HG03108 (cell line): ENCODE measurements around the gene POLE.

Experiments used
- ATAC-seq: cut with Tn5 transposase; IDR thresholded peaks from one replicate; pipeline ENCODE4 v1.9.1; 2021; ENCODE audit warnings: moderate library complexity; ENCODE audit not compliant: unreplicated experiment

The POLE gene

DNA sequence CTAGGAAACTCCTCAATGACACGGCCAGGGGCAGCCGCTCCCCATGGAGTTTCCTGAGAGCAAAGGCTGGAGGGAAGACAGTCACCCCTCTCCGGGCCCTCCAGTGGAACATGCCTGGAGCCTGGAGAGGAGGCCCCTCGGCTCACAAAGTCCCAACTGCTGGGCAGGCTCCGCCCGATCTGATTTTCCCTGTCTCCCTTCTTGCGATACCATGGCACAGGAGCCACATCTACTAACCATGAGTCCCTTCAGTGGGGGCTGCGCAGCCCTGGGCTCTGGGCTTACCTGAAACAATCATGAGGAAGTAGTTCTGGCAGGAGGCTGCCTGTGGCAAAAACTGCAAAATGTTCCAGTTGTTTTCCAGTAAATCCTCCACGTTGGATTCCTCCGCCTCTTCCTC, 53.2 kb downstream of the POLE start:
- no peak for ATAC-seq

DNA sequence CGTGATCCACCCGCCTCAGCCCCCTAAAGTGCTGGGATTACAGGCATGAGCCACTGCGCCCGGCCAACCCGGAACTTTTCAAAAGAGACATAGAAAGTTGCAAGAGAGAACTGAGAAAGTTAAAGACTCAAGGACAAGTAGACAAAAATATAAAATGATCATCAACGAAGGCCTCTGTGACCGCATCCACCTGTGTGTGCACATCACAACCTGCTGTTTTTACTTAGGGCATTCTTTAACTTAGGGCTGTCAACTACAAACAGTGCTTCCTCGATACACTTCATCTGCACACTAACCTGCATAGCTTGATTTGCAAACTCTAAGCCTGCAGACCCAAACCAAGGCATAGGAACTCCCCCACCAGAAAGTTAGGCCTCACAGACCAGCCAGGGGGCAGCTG, 53.7 kb downstream of the POLE start:
- no peak for ATAC-seq

DNA sequence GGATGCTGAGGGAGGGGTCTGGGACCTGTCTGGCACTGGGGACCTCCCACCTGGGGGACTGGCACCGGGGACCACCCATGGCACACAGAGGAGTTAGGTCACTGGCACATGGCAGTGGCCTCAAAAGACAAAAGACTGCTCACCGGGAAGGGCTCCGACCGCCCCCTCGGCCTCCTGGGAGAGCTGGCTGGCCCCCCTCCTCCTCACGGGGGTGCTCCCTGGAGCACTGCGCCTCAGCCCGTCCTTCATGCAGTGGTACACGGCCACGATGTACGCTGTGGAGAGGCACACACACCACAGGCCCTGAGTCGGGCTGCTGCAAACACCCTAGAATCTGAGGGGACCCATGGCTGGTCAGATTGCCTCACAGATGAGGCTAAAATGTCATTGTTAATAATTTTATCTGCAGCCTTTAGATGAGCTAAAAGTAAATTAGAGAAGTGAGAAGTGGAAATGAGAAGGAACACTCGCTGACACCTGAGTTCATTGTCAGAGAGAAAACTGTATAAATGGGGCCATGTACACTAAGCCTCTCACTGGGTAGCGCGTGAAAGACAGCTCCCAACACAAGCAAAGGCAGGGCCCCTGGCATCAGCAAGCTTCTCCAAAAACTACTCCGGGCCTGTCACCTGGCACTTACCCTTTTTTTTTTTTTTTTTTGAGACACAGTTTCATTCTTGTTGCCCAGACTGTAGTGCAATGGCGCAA, 54.5 kb downstream of the POLE start:
- no peak for ATAC-seq

DNA sequence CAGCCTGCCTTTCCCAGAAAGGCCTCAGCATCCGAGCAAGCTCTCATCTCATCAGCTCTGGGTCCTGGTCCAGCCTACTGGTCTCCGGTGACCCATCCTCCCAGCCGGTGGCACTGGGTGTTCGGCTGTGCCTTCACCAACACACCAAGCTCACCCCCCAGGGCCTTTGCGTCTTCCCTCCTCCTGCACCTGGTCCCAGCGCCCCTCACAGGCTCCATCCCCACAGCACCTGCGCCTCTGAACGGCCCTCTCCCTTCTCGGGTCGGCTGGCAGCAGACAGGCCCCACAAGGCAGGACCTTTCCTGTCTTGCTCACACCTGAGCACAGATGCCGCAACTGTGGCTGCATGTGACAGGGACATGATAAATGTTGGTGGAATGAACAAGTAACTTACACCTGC, 55.5 kb downstream of the POLE start:
- no peak for ATAC-seq

DNA sequence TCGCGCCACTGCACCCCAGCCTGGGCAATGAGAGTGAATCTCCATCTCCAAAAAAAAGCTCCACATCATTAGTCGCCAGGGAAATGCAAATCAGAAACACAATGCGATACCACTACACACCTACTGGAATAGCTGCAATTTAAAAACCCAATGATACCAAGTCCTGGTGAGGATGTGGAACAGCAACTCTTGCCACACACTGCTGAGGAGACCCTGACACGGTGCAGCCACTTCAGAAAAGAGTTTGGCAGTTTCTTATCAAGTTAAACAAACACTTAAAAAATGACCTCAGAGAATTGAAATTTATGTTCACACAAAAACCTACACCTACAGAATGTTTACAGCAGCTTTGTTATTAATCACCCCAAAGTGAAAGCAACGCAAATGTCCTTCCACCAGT, 56.5 kb downstream of the POLE start:
- ATAC-seq: no peak

DNA sequence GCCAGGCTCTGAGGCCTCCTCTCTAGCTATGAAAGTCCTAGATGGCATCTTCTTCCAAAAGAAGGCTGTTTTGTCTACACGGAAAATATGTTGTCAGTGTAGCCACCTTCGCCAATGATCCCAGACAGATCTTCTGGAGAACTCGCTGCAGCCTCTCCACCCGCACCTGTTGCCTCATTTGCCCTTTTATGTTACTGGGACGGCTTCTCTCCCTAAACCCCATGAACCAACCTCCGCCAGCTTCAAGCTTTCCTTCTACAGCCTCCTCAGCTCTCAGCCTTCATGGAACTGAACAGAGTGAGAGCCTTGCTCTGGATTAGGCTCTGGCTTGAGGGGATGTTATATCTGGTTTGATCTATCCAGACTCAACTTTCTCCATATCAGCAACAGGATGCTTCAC, 57.8 kb downstream of the POLE start:
- no peak for ATAC-seq

DNA sequence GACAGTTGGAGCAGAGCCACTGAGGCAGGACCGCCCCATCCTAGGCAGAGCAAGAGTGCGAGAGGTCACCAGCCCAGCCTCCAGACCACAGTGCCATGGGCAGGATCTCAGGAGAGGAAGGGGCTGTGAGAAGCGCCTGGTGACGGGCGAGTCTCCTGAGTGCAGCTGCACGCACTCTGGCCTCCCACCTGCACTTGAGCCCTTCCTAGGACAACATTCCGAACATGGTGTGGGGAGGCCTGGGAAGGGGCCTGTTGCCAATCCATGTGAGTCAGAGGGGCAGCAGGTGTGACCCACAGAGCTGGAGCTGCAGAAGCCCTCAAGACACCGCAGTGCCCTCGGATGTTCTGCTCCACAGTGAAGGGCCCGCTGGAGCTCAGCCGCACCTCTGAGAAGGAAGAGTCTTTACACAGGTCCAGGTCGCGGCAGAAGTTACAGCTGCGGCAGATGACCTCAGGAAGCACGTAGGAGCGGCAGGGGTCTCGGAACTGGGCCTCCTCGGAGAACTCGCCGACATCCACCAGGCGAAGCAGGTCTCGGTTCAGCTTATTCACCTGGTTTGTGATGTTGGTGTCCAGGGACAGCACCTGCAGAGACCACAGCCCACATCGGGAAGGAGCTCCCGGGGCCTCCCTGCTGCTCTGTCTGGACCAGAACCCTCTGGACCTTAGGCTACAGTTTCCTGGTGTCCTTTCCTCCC, 61.3 kb downstream of the POLE start:
- ATAC-seq: no peak

DNA sequence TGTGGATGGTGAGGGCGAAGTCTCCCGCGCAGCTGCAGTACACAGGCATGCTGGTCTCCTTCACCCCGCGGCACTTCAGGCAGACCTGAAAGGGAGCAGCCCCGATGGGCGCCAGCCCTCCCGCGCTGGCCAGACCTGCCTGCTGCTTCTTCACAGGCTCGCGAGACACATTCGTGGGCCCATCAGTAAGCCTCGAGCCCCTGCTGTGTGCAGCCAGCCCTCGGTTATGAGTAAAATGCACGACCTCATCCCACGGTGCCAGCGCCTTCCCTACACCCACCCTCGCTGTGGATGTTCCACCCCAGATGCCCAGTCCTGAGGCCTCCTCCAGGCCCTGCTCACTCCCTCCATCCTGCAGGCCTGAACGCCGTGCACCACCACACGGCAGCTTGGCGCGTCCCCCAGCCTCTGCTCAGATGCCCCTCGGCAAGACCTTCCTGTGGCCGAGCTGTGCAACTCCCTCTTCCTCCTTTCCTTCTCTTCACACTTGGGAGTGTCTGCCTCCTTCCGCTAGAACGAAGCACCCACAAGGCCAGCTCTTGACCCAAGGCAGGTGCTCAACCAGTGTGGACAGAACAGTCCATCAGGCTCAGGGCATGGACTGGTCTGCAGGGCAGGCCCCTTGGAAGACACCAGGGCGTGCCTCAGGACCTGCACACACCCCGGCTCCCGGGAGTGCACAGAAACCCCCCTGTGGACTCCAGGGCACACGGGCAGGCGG, 62.1 kb downstream of the POLE start:
- no peak for ATAC-seq

DNA sequence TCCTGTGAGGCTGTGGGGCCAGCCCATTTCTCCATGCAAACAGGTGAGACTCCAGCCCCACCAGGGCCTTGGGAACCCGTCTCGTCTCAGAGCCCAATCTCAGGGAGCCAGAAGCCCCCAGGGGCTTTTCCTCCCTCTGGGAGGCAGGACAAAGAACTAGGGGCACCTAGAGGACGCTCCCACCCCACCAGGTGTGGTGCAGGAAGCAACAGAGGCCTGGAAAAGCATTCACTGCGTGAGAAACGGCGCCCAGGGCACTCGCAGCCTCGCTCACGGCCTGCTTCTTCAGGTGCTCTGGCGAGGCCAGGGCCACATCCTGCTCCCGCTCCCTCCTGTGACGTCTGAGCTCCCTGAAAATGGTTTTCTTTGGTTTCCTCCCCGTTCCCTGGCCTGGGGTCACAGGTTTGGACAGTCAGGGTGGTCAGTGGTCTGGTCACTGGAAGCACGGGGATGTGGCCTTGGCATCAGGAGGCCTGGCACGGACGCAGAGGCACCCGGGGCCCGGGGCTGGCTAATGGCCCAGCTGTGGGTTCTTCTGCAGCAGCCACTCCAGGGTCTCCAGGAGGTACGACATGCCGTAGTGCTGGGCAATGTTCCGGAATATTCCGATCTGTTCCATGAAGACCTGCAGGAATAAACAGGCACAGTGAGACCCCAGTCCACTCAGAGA, 62.8 kb downstream of the POLE start:
- ATAC-seq: no peak

DNA sequence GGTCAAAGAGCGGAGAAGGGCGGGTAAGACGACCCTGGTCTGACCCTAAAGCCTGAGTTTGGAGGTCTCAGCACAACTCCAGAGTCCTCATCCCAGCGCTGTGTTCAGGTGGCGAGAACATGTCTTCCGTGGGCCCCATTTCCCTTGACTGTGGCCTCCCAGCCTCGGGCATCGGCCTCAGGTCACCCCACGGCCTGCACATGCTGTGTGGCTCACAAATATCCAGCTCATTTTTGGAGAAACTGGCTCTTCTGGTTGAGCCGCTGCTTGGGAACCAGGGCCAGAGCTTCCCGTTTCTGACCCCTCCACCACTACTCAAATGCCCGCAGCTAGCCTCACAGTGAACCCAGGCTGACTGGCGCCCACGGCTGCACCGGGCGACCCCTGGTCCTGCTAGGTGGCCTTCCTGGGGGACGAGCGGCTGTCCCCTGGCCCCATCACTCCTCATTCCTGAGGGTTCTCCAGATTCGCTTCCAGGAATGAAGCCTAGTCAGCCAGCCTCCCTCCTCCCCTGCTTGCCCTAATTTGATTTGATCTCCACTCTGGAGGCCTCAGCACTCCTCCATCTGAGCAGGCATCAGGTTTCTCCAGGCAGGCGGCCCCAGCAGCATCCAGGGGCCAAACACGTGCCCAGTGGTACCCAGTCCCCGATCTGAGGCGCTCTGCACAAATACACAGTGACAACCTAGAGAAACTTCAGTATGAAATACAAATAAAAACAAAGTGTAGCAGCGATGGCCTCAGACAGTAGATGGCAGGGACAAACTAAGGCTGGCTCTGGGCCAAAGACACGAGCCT, 63.9 kb downstream of the POLE start:
- no peak for ATAC-seq

DNA sequence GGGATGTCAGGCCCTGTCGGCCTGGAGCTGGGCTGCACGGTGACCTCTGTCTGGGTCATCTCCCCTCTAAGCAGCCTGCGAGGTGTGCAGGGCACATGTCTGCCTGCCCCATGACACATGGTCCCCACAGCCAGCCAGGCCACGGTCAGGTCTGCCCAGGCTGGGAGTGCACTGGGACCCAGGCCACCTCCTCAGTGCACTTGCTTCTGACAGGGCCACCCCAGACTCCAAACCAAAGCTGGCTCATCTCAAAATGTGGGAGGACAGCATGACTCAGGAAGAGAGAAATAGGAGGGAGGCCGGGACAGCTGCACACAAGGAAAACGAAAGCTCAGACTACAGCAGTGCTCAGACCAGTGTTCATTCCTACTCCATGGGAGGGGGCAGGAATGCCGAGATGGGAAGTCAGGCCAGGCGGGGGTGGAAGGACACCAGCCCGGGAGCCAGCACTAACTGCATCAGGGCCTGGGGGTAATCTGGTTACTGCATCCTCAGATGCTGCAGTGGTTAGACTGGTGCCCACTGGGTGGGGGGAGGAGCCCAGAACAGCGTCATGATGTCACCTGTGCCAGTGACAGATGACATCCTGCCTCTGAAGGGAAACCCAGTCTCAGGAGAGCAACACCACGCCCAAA, 64.6 kb downstream of the POLE start:
- ATAC-seq: no peak

DNA sequence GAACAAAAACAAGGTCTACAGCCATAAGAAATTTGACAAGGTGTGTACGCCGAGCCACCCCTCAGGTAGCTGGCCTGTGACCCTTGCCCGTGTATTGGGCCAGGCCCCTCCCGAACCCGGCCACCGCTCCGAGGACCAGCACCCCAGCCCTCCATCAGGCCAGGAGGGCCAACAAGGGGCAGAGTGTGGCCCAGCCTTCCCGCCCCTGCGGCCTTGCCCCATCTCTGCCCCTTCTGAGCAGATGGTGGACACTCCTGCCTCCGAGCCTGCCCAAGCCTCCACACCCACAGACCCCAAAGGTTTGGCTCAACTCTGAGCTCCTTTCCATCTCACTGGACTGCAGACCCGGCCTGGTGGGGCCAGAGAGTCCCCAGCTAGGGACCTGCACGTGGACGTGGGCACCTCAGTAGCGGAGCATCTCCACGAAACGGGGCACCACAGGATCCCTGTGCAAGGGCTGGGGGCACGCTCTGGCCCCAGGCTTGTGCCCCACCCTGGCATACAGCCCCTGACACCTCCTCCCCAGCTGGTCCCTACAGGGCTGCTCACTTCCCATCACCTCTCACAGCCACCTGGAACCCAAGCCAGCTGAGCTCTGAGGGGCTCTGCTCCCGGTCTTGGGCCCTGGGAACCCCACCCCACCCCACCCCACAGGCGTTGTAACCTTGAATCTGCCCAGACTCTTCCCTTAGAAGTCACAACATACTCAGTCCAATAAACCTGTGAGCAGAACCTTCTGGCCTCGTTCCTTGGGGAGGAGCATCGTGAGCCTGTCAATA, 65.3 kb downstream of the POLE start:
- no peak for ATAC-seq

DNA sequence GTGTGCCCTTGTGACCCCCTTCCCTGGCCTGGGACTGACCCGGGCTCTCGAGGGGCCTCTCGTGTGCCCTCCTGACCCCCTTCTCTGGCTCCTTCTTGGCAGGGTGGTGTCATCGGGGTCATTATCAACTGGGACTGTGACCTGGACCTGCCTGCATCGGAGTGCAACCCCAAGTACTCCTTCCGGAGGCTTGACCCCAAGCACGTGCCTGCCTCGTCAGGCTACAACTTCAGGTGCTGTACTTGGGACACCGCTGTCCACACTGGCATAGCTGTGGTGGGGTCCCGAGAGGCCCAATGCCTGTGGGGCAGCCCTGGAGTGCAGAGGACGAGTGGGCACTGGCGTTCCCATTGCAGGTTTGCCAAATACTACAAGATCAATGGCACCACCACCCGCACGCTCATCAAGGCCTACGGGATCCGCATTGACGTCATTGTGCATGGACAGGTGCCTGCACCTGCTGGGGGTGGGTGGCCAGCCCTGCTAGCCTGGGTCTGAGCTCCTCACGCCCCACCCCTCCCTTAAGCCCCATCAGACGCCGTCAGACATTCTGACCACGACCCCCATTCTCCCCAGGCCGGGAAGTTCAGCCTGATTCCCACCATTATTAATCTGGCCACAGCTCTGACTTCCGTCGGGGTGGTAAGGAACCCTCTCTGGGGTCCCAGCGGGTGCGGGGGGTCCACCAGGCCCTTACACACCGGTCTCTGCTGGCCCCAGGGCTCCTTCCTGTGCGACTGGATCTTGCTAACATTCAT, 66.1 kb downstream of the POLE start:
- ATAC-seq: no peak

DNA sequence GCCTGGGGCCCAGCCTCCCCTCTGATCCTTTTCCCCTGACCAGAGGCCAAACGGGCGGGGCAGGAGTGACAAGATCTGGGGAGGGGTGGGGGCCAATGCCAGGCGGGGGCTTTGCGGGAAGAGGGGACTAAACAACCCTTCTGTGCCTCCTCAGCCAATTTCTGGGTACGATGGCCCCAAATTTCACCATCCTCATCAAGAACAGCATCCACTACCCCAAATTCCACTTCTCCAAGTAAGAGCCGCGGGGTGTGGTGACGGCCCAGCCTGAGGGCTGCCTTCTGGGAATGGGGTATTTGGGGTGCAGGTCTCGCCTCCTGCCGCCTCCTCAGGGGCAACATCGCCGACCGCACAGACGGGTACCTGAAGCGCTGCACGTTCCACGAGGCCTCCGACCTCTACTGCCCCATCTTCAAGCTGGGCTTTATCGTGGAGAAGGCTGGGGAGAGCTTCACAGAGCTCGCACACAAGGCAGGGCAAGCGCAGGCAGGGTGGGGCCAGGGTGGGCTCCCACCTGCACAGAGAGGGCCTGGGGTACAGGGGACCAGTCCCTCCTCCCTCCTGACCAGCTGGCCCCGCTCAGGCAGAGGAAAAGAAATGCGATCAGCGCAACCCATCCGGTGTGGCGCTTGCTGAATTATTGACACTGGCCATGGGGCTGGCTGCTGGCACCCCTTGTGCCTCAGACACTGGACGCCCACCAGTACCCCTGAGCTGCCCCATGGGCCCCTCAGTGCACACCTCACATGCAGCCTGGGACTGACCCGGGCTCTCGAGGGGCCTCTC, 66.8 kb downstream of the POLE start:
- no peak for ATAC-seq

DNA sequence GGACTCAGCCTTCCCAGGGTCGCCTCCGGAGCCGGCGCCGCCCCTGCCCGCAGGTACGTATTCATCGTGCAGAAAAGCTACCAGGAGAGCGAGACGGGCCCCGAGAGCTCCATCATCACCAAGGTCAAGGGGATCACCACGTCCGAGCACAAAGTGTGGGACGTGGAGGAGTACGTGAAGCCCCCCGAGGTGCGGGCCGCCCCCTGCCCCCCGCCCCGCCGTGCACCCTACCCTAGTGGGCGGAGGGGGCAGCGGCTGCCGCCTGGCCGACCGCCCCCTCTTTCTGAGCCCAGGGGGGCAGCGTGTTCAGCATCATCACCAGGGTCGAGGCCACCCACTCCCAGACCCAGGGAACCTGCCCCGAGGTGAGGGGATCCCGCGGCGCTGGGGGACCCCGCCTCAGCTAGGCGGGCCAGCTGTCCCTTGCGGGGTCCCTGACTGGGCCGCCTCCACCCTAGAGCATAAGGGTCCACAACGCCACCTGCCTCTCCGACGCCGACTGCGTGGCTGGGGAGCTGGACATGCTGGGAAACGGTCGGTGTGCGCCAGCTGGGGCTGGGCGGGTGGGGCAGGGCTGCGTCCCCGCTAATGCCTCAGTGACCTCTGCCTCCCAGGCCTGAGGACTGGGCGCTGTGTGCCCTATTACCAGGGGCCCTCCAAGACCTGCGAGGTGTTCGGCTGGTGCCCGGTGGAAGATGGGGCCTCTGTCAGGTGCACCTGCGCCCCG, 67.6 kb downstream of the POLE start:
- no peak for ATAC-seq

DNA sequence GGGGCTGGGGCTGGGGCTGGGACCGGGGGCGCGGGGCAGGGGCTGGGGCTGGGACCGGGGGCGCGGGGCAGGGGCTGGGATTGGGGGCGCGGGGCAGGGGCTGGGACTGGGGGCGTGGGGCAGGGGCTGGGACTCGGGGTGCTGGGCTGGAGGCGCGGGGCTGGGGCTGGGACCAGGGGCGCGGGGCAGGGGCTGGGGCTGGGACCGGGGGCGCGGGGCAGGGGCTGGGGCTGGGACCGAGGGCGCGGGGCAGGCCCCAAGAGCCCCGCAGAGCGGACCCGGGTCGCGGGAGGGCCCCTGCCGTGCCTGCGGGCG, 68.1 kb downstream of the POLE start:
- no peak for ATAC-seq

DNA sequence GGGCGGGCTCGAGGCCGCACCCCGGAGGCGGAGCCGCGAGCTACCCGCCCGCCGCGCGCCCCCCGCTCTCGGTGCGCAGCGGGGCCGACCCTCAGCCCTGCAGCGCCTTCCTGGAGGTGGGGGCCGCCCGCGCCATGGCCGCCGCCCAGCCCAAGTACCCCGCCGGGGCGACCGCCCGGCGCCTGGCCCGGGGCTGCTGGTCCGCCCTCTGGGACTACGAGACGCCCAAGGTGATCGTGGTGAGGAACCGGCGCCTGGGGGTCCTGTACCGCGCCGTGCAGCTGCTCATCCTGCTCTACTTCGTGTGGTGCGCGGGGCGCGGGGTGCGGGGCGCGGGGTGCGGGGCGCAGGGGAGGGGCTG, 68.5 kb downstream of the POLE start, which contains the start of gene P2RX2:
Gene P2RX2, plus strand, starts transcription at position 94 of the 361 bp plus-strand sequence. Its CDS starts 41 bp downstream, at position 135.
- ATAC-seq: no peak
